IMR-90 (cell line): ENCODE measurements around the gene AGBL3. TPM values are rescaled to one million over a fixed set of nuclear protein-coding genes. Genes with fewer than 3 reads are reported as not detected.
"Not testable (repeated sequence)": the region's sequence is repeated elsewhere in the genome, so short reads cannot be mapped to it uniquely, and the experiment has no call there.

Experiments
- ATAC-seq: fragments of 200-7000 bp; cut with Tn5 transposase; 2 replicates; pipeline ENCODE4 v1.9.1; 2020; ENCODE audit warnings: low read depth, mild to moderate bottlenecking, moderate library complexity
- BruUV-seq: library from RNA; stranded (reverse); fragments of 400-500 nt; replicated peaks from 2 replicates; lab custom pipeline; 2021; lab: Mats Ljungman, UMichigan
- CTCF ChIA-PET: fragments of 300-600 bp; formaldehyde crosslinking; extraction: SDS; loops from one replicate; lab custom pipeline; 2021; ENCODE audit warnings: antibody characterized with exemption; lab: Yijun Ruan, JAX
- POLR2A ChIA-PET: fragments of 300-600 bp; sonication (Branson Sonifier 250); formaldehyde crosslinking; loops from one replicate; lab custom pipeline; 2022; ENCODE audit warnings: antibody characterized with exemption; ENCODE audit not compliant: unreplicated experiment; lab: Charles Lee
- DNase-seq: peaks from one replicate; pipeline ENCODE4 v3.0.0; 2013
- H2AFZ ChIP-seq: replicated peaks from 2 replicates; pipeline ENCODE3; 2013; ENCODE audit warnings: low read length, mild to moderate bottlenecking; ENCODE audit not compliant: poor library complexity
- H2AK5ac ChIP-seq: 2 replicates; pipeline ENCODE4 v1.6.1; 2013; ENCODE audit warnings: low read depth, low read length, inconsistent platforms
- H2AK9ac ChIP-seq: replicated peaks from 2 replicates; pipeline ENCODE3; 2013; ENCODE audit warnings: mild to moderate bottlenecking, low read depth, low read length, moderate library complexity; ENCODE audit not compliant: poor library complexity
- H2BK120ac ChIP-seq: 2 replicates; pipeline ENCODE4 v1.6.1; 2013; ENCODE audit warnings: low read depth, low read length, inconsistent platforms
- H2BK15ac ChIP-seq: 3 replicates; pipeline ENCODE4 v1.6.1; 2013; ENCODE audit warnings: low read depth, low read length, inconsistent platforms
- H2BK20ac ChIP-seq: 2 replicates; pipeline ENCODE4 v1.6.1; 2013; ENCODE audit warnings: low read depth, mild to moderate bottlenecking, inconsistent platforms, low read length, moderate library complexity
- H2BK5ac ChIP-seq: 2 replicates; pipeline ENCODE4 v1.6.1; 2013; ENCODE audit warnings: mild to moderate bottlenecking, low read depth, low read length, inconsistent platforms; ENCODE audit not compliant: poor library complexity, severe bottlenecking
- H3K14ac ChIP-seq: replicated peaks from 2 replicates; pipeline ENCODE4 v1.6.1; 2013; ENCODE audit warnings: low read depth, low read length, inconsistent platforms
- H3K18ac ChIP-seq: 2 replicates; pipeline ENCODE4 v1.6.1; 2013; ENCODE audit warnings: low read depth, low read length, control low read depth
- H3K23ac ChIP-seq: 2 replicates; pipeline ENCODE4 v1.6.1; 2013; ENCODE audit warnings: low read depth, low read length, inconsistent platforms
- H3K27ac ChIP-seq: 2 replicates; pipeline ENCODE4 v1.5.1; 2013; ENCODE audit warnings: mild to moderate bottlenecking, control low read depth, low read length; ENCODE audit not compliant: insufficient read depth
- H3K27me3 ChIP-seq: 2 replicates; pipeline ENCODE4 v1.6.1; 2013; ENCODE audit warnings: low read length; ENCODE audit not compliant: control insufficient read depth, insufficient read depth
- H3K36me3 ChIP-seq: 2 replicates; pipeline ENCODE4 v1.6.1; 2013; ENCODE audit warnings: low read length, mixed read lengths; ENCODE audit not compliant: control insufficient read depth, insufficient read depth
- H3K4ac ChIP-seq: 2 replicates; pipeline ENCODE4 v1.6.1; 2013; ENCODE audit warnings: low read depth, low read length, inconsistent platforms
- H3K4me1 ChIP-seq: 2 replicates; pipeline ENCODE4 v1.6.1; 2013; ENCODE audit warnings: low read length, mixed read lengths; ENCODE audit not compliant: control insufficient read depth, insufficient read depth
- H3K4me2 ChIP-seq: 2 replicates; pipeline ENCODE4 v1.6.1; 2013; ENCODE audit warnings: low read depth, mild to moderate bottlenecking, control low read depth, low read length, moderate library complexity
- H3K4me3 ChIP-seq: 2 replicates; pipeline ENCODE4 v1.5.1; 2013; ENCODE audit warnings: low read depth, mild to moderate bottlenecking, control low read depth, low read length, moderate library complexity; ENCODE audit not compliant: insufficient read depth
- H3K56ac ChIP-seq: 2 replicates; pipeline ENCODE4 v1.6.1; 2013; ENCODE audit warnings: low read length, inconsistent platforms; ENCODE audit not compliant: insufficient read depth; ENCODE audit errors: extremely low read depth
- H3K79me1 ChIP-seq, 2 experiments: 2 replicates each; pipeline ENCODE4 v1.6.1; 2013; ENCODE audit warnings: low read length in 2 of 2, inconsistent platforms in 1 of 2, low read depth in 1 of 2
- H3K9ac ChIP-seq: 2 replicates; pipeline ENCODE4 v1.6.1; 2013; ENCODE audit warnings: low read depth, low read length, control low read depth
- H3K9me1 ChIP-seq: 2 replicates; pipeline ENCODE4 v1.6.1; 2013; ENCODE audit warnings: low read length, inconsistent platforms; ENCODE audit not compliant: insufficient read depth
- H3K9me3 ChIP-seq: 2 replicates; pipeline ENCODE4 v1.6.1; 2013; ENCODE audit warnings: low read length; ENCODE audit not compliant: control insufficient read depth, insufficient read depth
- H4K20me1 ChIP-seq: 2 replicates; pipeline ENCODE4 v1.6.1; 2013; ENCODE audit warnings: low read length, inconsistent platforms; ENCODE audit not compliant: insufficient read depth
- H4K5ac ChIP-seq: 2 replicates; pipeline ENCODE4 v1.6.1; 2013; ENCODE audit warnings: mild to moderate bottlenecking, low read depth, low read length, control low read depth
- H4K8ac ChIP-seq, 2 experiments: 2 replicates each; pipeline ENCODE4 v1.6.1; 2013; ENCODE audit warnings: low read depth in 2 of 2, low read length in 2 of 2, control low read depth in 1 of 2, inconsistent platforms in 1 of 2
- H4K91ac ChIP-seq: 2 replicates; pipeline ENCODE4 v1.6.1; 2013; ENCODE audit warnings: low read depth, low read length, inconsistent platforms; ENCODE audit not compliant: insufficient read depth
- MAFK ChIP-seq: IDR thresholded peaks from 2 replicates; pipeline ENCODE4 v1.6.1; 2012; ENCODE audit warnings: low read depth, low read length, improper control_type of control experiment
- WGBS, 2 experiments: methylation state at CpG; one replicate each; pipeline versions ENCODE4 v1.1.5 to v1.1.7; 2013; ENCODE audit warnings: missing lambda C conversion rate in 2 of 2; ENCODE audit not compliant: insufficient read length in 1 of 2; ENCODE audit errors: extremely low coverage in 2 of 2; 5-methylcytosine and 5-hydroxymethylcytosine counted together
- dilution Hi-C: fragments of 300-500 bp; cut with HindIII; formaldehyde crosslinking; loops from one replicate; pipeline ENCODE4 v1.14.3; 2018; ENCODE audit warnings: low sequenced_read_pairs; ENCODE audit not compliant: unreplicated experiment
- in situ Hi-C: fragments of 300-500 bp; cut with MboI; formaldehyde crosslinking; loops from 3 replicates; pipeline ENCODE4 v1.14.3; 2019; ENCODE audit warnings: low sequenced_read_pairs, inconsistent platforms, mixed read lengths
- intact Hi-C: fragments of 100-400 bp; cut with micrococcal nuclease; formaldehyde crosslinking; loops from 2 replicates; pipeline ENCODE4 v1.10.0; 2022
- polyA plus RNA-seq, 3 experiments: library from polyadenylated mRNA; depleted of rRNA; stranded (reverse); fragments of >200 nt; gene quantifications; 2 replicates each; pipeline ENCODE4 v1.2.3, GENCODE V29; 2012; ENCODE audit warnings: low replicate concordance in 1 of 3
- total RNA-seq: library from RNA; depleted of rRNA; stranded (reverse); fragments of >200 nt; gene quantifications from 2 replicates; pipeline ENCODE4 v1.2.3, GENCODE V29; 2012

Gene AGBL3
- total and polyA plus RNA-seq, 2 of the 4 experiments (the other 2 are of a cell fraction) = 0.18 to 0.65 TPM

DNA sequence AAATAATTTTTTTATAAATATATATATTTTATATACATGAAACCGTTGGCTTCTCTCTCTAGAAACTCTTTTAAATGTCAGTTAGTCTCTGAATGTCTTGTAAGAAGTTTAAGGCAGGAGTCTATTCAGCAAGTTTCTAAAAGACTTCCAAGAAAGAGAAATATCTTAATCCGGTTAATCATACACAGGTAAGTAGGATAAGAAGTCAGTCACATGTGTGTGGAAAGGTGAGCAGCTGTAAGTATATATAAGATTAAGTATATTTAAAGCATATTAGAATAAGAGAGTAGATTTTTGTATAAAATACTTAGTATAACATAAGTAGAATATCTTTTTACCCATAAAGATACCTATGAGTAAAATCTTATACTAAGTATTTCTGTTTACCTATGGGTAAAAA is 48.9 kb downstream of the AGBL3 start:
- no peak for ATAC-seq
- H3K4me2 ChIP-seq = no peak overlapping the region
- POLR2A ChIA-PET = no interaction called here

DNA sequence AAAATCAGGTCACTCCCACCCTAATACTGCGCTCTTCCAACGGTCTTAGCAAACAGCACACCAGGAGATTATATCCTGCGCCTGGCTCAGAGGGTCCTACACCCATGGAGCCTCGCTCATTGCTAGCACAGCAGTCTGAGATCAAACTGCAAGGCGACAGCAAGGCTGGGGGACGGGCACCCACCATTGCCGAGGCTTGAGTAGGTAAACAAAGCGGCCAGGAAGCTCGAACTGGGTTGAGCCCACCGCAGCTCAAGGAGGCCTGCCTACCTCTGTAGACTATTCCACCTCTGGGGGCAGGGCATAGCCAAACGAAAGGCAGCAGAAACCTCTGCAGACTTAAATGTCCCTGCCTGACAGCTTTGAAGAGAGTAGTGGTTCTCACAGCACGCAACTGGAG is 80.7 kb downstream of the AGBL3 start:
- H3K4ac ChIP-seq, POLR2A ChIA-PET, H3K9me1 ChIP-seq, BruUV-seq, H3K56ac ChIP-seq, H3K27ac ChIP-seq, H3K18ac ChIP-seq, H3K14ac ChIP-seq, H3K36me3 ChIP-seq, H2AFZ ChIP-seq, intact Hi-C loops, H2AK5ac ChIP-seq, ATAC-seq, H3K4me1 ChIP-seq, H3K27me3 ChIP-seq, H4K20me1 ChIP-seq, H2BK5ac ChIP-seq, H3K79me1 ChIP-seq, H3K23ac ChIP-seq, DNase-seq, H3K9ac ChIP-seq, CTCF ChIA-PET, H3K4me3 ChIP-seq, H3K4me2 ChIP-seq, in situ Hi-C loops, H4K5ac ChIP-seq, dilution Hi-C loops, H4K8ac ChIP-seq, H2BK120ac ChIP-seq, H3K9me3 ChIP-seq, H4K91ac ChIP-seq, H2BK20ac ChIP-seq, H2AK9ac ChIP-seq, H2BK15ac ChIP-seq: not testable (repeated sequence)
- WGBS, 2 experiments = no CpG with 5 or more reads among the region's 12 CpGs

More for the DNA sequence above, 48.9 kb downstream of the AGBL3 start:
- no peak overlapping the region for H2AK9ac ChIP-seq
- DNase-seq = no peak
- no peaks in the 10 kb centered on the region for H3K79me1 ChIP-seq
- H3K27ac ChIP-seq = no peak overlapping the region
- no peaks in the 10 kb centered on the region for H3K4me1 ChIP-seq
- TF ChIP-seq MAFK = no peak
- in situ Hi-C loops (no loop called here), intact Hi-C loops (no loop called here), dilution Hi-C loops (no loop called here)
- no peak overlapping the region for H2BK120ac ChIP-seq
- no peak overlapping the region for H2BK20ac ChIP-seq
- no peaks in the 10 kb centered on the region for H4K20me1 ChIP-seq
- H2AK5ac ChIP-seq = no peak overlapping the region
- no peak overlapping the region for H4K8ac ChIP-seq
- CTCF ChIA-PET = no interaction called here
- no peak overlapping the region for H2BK15ac ChIP-seq
- no peak overlapping the region for H3K23ac ChIP-seq
- H2AFZ ChIP-seq = no peak overlapping the region
- no peak overlapping the region for H3K56ac ChIP-seq
- H4K91ac ChIP-seq = no peak overlapping the region
- no peaks in the 10 kb centered on the region for H3K36me3 ChIP-seq
- H3K14ac ChIP-seq = no peak overlapping the region
- H4K5ac ChIP-seq = no peak overlapping the region
- H3K4ac ChIP-seq = no peak overlapping the region
- H2BK5ac ChIP-seq = no peak overlapping the region
- H3K4me3 ChIP-seq = no peak overlapping the region
- H3K27me3 ChIP-seq = peaks cover 1% of the 10 kb centered on the region
- H3K9me1 ChIP-seq = no peaks in the 10 kb centered on the region
- BruUV-seq = no TSS peak
- WGBS, 2 experiments = no CpG with 5 or more reads among the region's 2 CpGs
- no peak overlapping the region for H3K18ac ChIP-seq
- H3K9ac ChIP-seq = no peak overlapping the region
- no peaks in the 10 kb centered on the region for H3K9me3 ChIP-seq
